HG03045 (cell line): Measurements from ENCODE around the gene TP53I3.
"Not testable (repeated sequence)": the region's sequence is repeated elsewhere in the genome, so short reads cannot be mapped to it uniquely, and the experiment has no call there.

Experiments used
- ATAC-seq: cut with Tn5 transposase; IDR thresholded peaks from one replicate; pipeline ENCODE4 v1.9.1; 2021; ENCODE audit warnings: mild to moderate bottlenecking, moderate library complexity; ENCODE audit not compliant: unreplicated experiment

Gene TP53I3

GRCh38 chr2:24101992-24102391, 17.4 kb upstream of the TP53I3 start:
- no peak for ATAC-seq

GRCh38 chr2:24100732-24101131, 16.1 kb upstream of the TP53I3 start:
- ATAC-seq = not testable (repeated sequence)

- not testable (repeated sequence) for ATAC-seq
Observed at GRCh38 chr2:24095171-24095677, 10.6 kb upstream of the TP53I3 start.

GRCh38 chr2:24093270-24093669, 8.6 kb upstream of the TP53I3 start:
- not testable (repeated sequence) for ATAC-seq

- ATAC-seq = no peak
Observed at GRCh38 chr2:24088821-24089359, 4.3 kb upstream of the TP53I3 start.

GRCh38 chr2:24087032-24087431, 2.4 kb upstream of the TP53I3 start:
- no peak for ATAC-seq

GRCh38 chr2:24086241-24086640, 1.6 kb upstream of the TP53I3 start:
- no peak for ATAC-seq

- no peak for ATAC-seq
Observed at GRCh38 chr2:24085200-24085489, 511 bp upstream of the TP53I3 start.

GRCh38 chr2:24083567-24084385, 858 bp downstream of the TP53I3 start:
- ATAC-seq = peak; percentile 72

GRCh38 chr2:24082787-24083566, 1.7 kb downstream of the TP53I3 start:
- no peak for ATAC-seq

- ATAC-seq = no peak
Observed at GRCh38 chr2:24080701-24081100, 3.9 kb downstream of the TP53I3 start.

- no peak for ATAC-seq
Observed at GRCh38 chr2:24077879-24078278, 6.8 kb downstream of the TP53I3 start.

GRCh38 chr2:24077535-24077877, 7.1 kb downstream of the TP53I3 start:
- no peak for ATAC-seq

- peak; percentile 7 for ATAC-seq
Observed at GRCh38 chr2:24076849-24077534, 7.6 kb downstream of the TP53I3 start.

- peak; percentile 94 for ATAC-seq
Observed at GRCh38 chr2:24075915-24076848, 8.5 kb downstream of the TP53I3 start, which contains the start of gene SF3B6. Gene SF3B6, minus strand, starts transcription at chr2:24076326. Its CDS starts 97 bp downstream, at chr2:24076229.

- no peak for ATAC-seq
Observed at GRCh38 chr2:24075259-24075658, 9.4 kb downstream of the TP53I3 start.

GRCh38 chr2:24073816-24074215, 10.8 kb downstream of the TP53I3 start:
- no peak for ATAC-seq

GRCh38 chr2:24072259-24072658, 12.4 kb downstream of the TP53I3 start:
- no peak for ATAC-seq

GRCh38 chr2:24065341-24065740, 19.3 kb downstream of the TP53I3 start:
- no peak for ATAC-seq
